GM12801 (cell line): ENCODE measurements around the gene FOSL1.

Source experiments
- CTCF ChIP-seq: IDR thresholded peaks from one replicate; pipeline ENCODE4 v1.5.1; 2011; ENCODE audit warnings: control low read depth; ENCODE audit not compliant: insufficient read length; ENCODE audit errors: extremely low read depth

FOSL1 gene

GRCh38 chr11:65849366-65849765 lies 50.8 kb downstream of the FOSL1 start:
- no peak for TF ChIP-seq CTCF

GRCh38 chr11:65847746-65848145 lies 52.4 kb downstream of the FOSL1 start:
- TF ChIP-seq CTCF = no peak

GRCh38 chr11:65844231-65844872 lies 55.8 kb downstream of the FOSL1 start:
- no peak for TF ChIP-seq CTCF

GRCh38 chr11:65843811-65844210 lies 56.4 kb downstream of the FOSL1 start:
- no peak for TF ChIP-seq CTCF

- no peak for TF ChIP-seq CTCF
These were observed 58.0 kb downstream of the FOSL1 start for GRCh38 chr11:65842144-65842543.
